SK-N-SH (cell line): Measurements from ENCODE around the gene CNTN4.

Experiments
- CTCF ChIP-seq: fragments of 200-600 bp; sonication (generic); IDR thresholded peaks from 2 replicates; pipeline ENCODE4 v1.6.1; 2017; ENCODE audit warnings: antibody characterized with exemption, mild to moderate bottlenecking, moderate library complexity
- EZH2phosphoT487 ChIP-seq: fragments of 200-600 bp; sonication (generic); IDR thresholded peaks from 2 replicates; pipeline ENCODE4 v1.6.1; 2017; ENCODE audit warnings: low read depth, mixed run types, mild to moderate bottlenecking, antibody characterized with exemption, moderate library complexity, borderline replicate concordance
- FOXJ3 ChIP-seq: sonication (generic); formaldehyde crosslinking; IDR thresholded peaks from 2 replicates; pipeline ENCODE4 v1.5.1; 2020; ENCODE audit warnings: mild to moderate bottlenecking, missing genetic modification reagents
- JUND ChIP-seq: IDR thresholded peaks from 2 replicates; pipeline ENCODE4 v1.4.0; 2012
- MAX ChIP-seq: IDR thresholded peaks from 2 replicates; pipeline ENCODE4 v1.4.0; 2012; ENCODE audit warnings: low read depth
- MXI1 ChIP-seq: IDR thresholded peaks from 2 replicates; pipeline ENCODE4 v1.6.1; 2012; ENCODE audit warnings: mild to moderate bottlenecking, low read depth, low read length, improper control_type of control experiment
- POLR2AphosphoS5 ChIP-seq: IDR thresholded peaks from 2 replicates; pipeline ENCODE4 v1.6.1; 2012; ENCODE audit warnings: low read depth, low read length
- RAD21 ChIP-seq: IDR thresholded peaks from 2 replicates; pipeline ENCODE4 v1.6.1; 2012; ENCODE audit warnings: mild to moderate bottlenecking, low read length
- RCOR1 ChIP-seq: fragments of 150-350 bp; IDR thresholded peaks from 2 replicates; pipeline ENCODE4 v1.6.1; 2017; ENCODE audit warnings: antibody characterized with exemption, low read length
- RFX5 ChIP-seq: IDR thresholded peaks from 2 replicates; pipeline ENCODE4 v1.6.1; 2012; ENCODE audit warnings: mild to moderate bottlenecking, improper control_type of control experiment, low read length
- SIN3A ChIP-seq: IDR thresholded peaks from 2 replicates; pipeline ENCODE4 v1.6.1; 2012; ENCODE audit warnings: low read depth, mild to moderate bottlenecking, low read length, moderate library complexity, borderline replicate concordance
- SMC3 ChIP-seq: IDR thresholded peaks from 2 replicates; pipeline ENCODE4 v1.6.1; 2012; ENCODE audit warnings: low read depth, low read length, improper control_type of control experiment
- TEAD4 ChIP-seq: IDR thresholded peaks from 2 replicates; pipeline ENCODE4 v1.4.0; 2012; ENCODE audit warnings: mild to moderate bottlenecking, borderline replicate concordance; ENCODE audit not compliant: insufficient read depth
- TF ChIP-seq, protein P1 (sequence below): IDR thresholded peaks from 2 replicates; pipeline ENCODE4 v1.6.1; 2012; ENCODE audit warnings: mild to moderate bottlenecking, low read depth, low read length, moderate library complexity

- no peak for TF ChIP-seq CTCF
- no peak for TF ChIP-seq RFX5
- TF ChIP-seq EZH2phosphoT487: no peak
- no peak for TF ChIP-seq POLR2AphosphoS5
- no peak for TF ChIP-seq TEAD4
- no peak for TF ChIP-seq MAX
- TF ChIP-seq SMC3: no peak
- TF ChIP-seq, protein P1, sequence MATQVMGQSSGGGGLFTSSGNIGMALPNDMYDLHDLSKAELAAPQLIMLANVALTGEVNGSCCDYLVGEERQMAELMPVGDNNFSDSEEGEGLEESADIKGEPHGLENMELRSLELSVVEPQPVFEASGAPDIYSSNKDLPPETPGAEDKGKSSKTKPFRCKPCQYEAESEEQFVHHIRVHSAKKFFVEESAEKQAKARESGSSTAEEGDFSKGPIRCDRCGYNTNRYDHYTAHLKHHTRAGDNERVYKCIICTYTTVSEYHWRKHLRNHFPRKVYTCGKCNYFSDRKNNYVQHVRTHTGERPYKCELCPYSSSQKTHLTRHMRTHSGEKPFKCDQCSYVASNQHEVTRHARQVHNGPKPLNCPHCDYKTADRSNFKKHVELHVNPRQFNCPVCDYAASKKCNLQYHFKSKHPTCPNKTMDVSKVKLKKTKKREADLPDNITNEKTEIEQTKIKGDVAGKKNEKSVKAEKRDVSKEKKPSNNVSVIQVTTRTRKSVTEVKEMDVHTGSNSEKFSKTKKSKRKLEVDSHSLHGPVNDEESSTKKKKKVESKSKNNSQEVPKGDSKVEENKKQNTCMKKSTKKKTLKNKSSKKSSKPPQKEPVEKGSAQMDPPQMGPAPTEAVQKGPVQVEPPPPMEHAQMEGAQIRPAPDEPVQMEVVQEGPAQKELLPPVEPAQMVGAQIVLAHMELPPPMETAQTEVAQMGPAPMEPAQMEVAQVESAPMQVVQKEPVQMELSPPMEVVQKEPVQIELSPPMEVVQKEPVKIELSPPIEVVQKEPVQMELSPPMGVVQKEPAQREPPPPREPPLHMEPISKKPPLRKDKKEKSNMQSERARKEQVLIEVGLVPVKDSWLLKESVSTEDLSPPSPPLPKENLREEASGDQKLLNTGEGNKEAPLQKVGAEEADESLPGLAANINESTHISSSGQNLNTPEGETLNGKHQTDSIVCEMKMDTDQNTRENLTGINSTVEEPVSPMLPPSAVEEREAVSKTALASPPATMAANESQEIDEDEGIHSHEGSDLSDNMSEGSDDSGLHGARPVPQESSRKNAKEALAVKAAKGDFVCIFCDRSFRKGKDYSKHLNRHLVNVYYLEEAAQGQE: no peak
- no peak for TF ChIP-seq RCOR1
- no peak for TF ChIP-seq RAD21
- TF ChIP-seq MXI1: no peak
- no peak for TF ChIP-seq JUND
- TF ChIP-seq SIN3A: no peak
- TF ChIP-seq FOXJ3 (CRISPR knock-in tag): no peak
These were observed 850.2 kb downstream of the CNTN4 start for GRCh38 chr3:2948882-2949281.
